ENCODE data around the gene KIF1A.

The KIF1A gene

DNA sequence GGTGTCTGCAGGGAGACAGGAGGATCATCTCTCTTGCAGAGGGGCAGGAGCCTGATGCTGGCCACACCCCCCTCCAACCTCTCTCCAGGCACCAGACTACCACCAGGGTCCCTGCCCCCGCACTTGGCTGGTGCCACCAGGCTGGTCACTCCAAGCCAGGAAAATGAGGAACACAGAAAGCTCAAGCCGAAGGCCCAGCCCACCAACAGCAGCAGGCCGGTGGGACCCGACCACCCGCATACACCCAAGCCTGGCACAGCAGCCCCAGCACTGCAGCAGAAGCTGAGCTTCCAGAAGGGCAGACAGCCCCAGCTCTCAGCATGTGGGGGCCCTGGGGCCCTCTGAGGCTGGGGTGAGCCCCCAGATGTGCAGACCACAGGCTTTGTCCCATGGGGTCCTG is 52.7 kb downstream of the KIF1A start:
- no peak for DNase-seq (ENCODE audit: low spot score)

DNA sequence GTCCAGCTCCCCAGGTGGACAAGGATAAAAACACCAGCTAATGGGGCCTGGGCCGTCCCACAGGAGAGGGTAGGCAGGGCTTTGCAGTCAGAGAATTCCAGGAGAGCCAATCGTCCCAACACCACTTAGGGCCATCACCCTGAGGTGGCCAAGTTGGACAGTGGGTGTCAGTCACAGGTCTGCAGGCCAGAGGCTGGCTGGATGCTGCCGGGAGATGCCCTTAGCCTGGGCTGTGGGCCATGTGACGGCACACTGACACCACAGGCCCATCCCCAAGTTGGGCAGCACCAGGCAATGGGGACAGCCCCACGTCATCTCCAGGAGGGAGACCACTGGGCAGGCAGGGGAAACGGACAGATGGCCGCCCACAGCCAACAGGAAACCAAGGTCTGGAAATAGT is 53.9 kb downstream of the KIF1A start:
- DNase-seq (ENCODE audit: low spot score), result no peak

DNA sequence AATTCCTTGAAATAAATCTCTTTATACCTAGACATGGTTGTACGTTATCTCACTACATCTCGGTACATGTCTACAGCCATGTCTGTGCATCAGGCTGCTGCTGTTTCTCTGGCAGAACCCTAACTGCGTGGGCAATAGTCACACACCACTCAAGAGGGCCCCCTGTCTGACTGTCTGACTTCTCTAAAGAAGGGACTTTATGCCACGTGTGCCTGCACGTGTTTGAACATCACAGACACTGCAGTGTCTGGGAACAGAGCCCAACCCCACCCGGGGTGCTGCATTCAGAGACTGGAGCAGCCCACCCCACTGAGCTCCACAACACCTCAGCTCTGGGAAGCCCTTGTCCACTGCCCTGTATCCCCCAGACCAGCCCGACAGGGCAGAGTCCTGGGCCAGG is 55.0 kb downstream of the KIF1A start:
- DNase-seq (ENCODE audit: low spot score), result no peak

DNA sequence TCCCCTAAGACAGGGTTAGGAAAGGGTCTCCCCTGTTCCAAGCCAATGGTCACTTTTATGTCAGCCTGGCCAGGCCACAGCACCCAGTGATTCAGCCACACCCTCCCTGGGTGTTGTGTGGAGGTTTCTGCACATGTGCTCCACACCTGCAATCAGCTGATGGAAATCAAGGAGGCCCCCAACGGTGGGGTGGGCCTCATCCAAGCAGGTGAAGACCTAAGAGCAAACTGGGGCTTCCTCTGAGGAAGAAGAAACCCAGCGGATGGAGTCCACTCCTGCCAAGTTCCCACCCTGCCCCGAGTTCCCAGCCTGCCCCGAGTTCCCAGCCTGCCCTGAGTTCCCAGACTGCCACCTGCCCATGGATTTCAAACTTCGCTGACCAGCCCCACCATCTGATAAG is 55.4 kb downstream of the KIF1A start:
- DNase-seq (ENCODE audit: low spot score), result no peak

DNA sequence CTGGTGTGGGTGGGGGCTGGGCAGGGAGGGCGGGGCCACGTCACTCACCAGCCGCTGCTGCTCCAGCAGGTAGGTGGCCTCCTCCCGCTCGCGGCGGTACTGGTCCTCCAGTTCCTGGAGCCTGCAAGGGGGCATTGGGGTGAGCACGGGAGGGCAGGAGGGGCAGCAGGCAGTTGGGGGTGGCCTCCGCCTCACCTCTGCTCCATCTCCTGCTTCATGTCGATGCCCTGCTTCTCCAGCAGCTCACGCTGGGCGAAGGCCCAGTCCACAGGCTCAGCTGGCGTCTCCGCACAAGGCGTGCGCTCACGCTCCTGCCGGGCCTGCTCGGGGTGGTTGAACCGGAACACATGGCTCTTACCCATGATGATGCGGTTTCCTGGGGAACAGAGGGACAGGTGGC is 57.0 kb downstream of the KIF1A start:
- no peak for DNase-seq (ENCODE audit: low spot score)

DNA sequence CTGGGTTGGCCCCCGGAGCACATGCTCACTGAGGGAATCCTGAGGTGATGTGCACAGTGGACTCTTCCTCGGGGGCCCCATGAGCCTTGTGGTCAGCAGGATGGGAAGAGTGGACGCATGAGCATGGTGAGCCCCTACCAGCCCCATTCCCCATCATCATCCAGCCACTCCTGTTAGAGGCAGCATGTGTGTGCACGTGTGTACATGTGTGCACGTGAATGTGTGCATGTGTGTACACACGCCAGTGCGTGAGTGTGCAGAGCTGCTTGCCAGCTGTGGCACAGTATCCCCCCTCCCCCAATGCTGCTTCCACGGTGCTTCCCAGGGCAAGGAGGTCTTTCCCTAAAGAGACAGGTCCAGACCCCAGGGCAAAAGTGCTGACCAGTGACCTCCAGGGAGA is 57.8 kb downstream of the KIF1A start:
- DNase-seq (ENCODE audit: low spot score), result no peak

- no peak for DNase-seq (ENCODE audit: low spot score)
These were observed 59.3 kb downstream of the KIF1A start for GRCh38 chr2:240760576-240761246.

DNA sequence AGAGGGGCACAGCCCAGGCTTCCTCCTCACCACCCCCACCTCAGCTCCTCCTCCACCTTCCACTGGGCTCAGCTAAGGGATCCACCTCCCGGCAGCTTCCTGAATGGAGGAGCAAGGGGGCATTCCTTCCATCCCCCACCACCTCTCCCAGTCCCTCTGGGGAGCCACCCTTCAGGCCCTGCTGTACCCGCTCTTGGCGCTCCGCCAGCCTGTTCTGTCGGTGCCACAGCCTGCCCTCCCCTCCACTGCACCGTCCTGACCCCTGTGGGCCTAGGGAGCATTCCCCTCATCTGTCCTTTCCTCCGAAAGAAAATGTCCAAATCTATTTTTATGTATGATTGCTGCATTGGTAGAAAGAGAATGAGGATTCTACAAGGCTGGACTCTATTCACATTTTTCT is 59.9 kb downstream of the KIF1A start:
- no peak for DNase-seq (ENCODE audit: low spot score)

DNA sequence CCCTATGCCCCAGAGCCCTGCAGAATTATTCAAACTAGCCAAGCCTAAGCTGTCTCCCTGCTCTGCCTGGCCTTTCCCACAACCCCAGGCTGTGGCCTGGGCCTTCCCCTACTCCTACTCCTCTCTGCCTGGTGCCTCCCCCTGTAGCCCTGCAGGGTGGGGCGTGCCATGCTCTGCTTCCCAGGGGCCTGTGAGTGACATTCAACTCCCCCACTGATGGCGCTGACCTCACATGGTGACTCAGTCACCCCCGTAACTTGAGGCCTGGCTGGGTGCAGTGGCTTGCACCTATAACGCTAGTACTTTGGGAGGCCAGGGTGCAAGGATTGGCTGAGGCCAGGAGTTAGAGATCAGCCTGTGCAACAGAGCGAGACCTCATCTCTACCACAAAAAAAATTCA is 60.6 kb downstream of the KIF1A start:
- no peak for DNase-seq (ENCODE audit: low spot score)

DNA sequence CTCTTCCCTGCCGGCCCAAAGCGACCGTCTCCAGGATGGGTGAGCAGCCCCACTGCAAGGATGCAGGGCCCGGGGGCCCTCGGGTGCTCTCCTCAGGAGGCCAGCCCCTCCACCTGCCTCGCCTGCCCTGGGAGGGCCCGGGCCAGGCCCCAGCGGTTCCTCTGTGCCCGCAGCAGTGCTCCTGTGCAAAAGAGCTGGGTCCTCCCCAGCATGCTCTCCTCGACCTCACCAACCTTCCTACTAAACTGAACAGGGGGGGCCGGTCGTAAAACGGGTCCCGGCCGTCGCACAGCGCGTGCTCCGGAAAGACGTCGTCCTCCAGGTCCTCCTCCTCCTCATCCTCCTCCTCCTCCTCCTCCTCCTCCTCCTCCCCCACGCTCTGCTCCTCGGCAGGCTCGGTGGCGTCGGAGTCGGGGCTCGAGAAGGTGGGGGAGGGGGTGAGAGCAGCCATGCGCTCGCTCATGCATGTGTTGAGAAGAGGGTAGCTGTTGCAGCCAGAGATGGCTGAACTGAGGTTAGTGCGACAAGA is 62.9 kb downstream of the KIF1A start:
- no peak for DNase-seq (ENCODE audit: low spot score)

- no peak for DNase-seq (ENCODE audit: low spot score)
These were observed 67.8 kb downstream of the KIF1A start for GRCh38 chr2:240752209-240752608.

DNA sequence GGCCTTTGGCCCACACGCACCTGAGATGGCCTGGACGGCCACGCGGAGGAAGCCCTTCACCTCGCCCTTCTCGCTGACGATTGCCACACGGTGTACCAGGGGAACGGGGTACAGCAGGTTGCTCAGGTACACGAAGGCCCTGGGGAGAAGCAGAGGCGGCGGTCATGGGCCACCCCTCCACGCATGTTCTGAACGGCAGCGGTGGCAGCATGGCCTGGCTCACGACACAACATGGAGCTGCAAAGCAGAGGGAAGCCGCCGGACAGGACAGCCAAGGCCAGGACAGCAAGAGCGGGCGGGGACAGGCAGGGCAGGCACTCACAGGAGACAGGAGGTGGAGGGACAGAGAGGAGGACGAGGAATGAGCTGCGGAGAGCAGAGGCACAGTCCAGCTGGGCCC is 69.6 kb downstream of the KIF1A start:
- no peak for DNase-seq (ENCODE audit: low spot score)

DNA sequence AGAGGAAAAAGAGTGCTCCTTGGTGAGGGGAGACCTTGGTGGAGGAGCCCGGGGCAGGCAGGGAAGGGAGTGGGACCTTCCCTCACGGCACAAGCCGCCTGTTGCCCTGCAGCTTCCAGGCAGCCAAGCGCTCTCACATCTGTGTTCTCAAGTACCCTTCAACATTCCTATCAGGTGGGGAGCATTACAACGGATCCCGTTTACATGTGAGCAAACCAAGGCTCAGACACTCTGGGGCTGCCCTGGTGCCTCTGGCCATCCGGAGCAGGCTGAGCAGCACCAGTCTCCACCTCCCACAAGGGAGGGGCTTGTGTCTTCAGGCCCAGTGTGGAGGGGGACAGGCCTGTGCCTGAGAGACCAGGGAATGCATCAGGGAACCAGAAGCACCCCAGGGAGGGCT is 70.5 kb downstream of the KIF1A start:
- DNase-seq (ENCODE audit: low spot score), result no peak

- DNase-seq (ENCODE audit: low spot score), result no peak
These were observed 72.8 kb downstream of the KIF1A start for GRCh38 chr2:240747256-240747655.

DNA sequence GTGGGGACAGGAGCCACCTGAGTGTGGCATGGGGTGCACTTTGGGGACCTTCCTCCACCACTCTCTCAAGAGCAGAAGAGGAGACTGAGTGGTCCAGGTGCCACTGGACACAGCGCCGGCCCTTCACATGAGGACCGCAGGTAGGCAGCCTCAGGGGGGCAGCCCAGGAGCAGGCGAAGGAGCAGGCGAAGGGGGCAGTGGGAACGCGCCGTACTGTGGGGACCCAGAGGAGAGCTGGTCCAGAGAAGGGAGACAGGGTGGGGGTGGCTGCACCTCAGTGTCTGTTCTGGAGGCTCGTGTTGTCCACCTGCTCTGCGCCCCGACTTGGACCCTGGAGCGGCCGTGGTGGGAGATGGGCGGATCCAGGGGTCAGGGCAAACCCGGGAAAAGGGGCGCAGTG is 73.3 kb downstream of the KIF1A start:
- no peak for DNase-seq (ENCODE audit: low spot score)

GRCh38 chr2:240745962-240746361 is 74.1 kb downstream of the KIF1A start:
- no peak for DNase-seq (ENCODE audit: low spot score)

DNA sequence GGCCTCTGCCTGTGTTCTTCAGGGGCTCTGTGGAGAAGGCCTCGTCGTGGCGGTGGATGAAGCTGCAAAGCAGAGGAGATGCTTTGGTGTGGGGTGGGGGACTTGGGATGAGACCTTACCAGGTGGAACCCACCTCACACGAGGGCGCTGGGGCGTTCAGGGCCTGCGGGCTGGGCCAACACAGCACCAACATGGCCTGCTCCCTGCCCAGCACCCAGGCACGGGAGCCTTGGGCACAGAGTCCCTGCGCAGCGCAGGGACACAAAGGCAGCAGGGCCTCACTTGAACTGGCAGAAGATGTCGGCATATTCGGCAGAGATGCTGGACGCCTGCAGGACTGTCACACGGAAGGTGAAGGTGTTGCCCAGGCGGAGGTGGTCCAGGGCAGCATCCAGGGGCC is 74.6 kb downstream of the KIF1A start:
- no peak for DNase-seq (ENCODE audit: low spot score)

GRCh38 chr2:240742602-240743095 is 77.4 kb downstream of the KIF1A start:
- no peak for DNase-seq (ENCODE audit: low spot score)

- DNase-seq (ENCODE audit: low spot score), result no peak
These were observed 78.9 kb downstream of the KIF1A start for GRCh38 chr2:240741091-240741490.

DNA sequence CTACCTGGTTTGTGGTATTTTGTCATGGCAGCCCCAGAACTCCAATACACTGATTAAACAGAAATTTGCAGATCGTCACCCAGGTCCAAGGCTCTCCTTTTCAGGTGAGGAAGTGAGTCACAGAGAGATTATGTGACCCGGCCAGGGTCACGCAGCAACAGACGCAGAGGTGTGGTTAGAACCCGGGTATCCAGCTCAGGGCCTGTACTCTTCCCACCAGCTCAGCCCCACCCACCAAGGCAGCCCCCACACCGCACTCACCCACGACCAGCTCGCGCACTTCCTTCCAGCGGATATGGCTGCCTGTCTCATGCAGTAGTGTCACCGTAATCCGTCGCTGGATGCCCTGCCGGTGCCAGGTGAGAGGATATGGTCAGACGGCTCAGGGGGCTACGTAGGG is 80.2 kb downstream of the KIF1A start:
- no peak for DNase-seq (ENCODE audit: low spot score)

DNA sequence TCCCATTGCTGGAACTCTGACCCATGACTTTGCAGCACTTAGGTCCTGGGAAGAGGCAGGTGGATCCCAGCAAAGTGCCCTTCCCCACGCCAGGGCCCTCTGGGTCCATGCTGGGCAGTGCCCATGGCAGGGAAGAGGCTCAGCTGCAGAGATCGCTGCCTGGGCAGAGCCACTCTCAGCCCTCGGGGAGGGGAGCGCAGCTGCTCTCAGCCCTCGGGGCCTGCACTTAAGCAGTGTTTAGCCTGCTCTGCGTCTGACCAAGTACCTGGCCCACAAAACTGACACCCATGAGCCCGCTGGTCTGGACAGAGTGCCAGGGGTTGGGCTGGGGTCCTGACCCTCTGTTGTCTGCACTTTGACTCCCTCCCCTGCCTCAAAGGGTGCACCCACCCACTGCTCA is 82.1 kb downstream of the KIF1A start:
- no peak for DNase-seq (ENCODE audit: low spot score)

GRCh38 chr2:240737512-240737911 is 82.5 kb downstream of the KIF1A start:
- no peak for DNase-seq (ENCODE audit: low spot score)

DNA sequence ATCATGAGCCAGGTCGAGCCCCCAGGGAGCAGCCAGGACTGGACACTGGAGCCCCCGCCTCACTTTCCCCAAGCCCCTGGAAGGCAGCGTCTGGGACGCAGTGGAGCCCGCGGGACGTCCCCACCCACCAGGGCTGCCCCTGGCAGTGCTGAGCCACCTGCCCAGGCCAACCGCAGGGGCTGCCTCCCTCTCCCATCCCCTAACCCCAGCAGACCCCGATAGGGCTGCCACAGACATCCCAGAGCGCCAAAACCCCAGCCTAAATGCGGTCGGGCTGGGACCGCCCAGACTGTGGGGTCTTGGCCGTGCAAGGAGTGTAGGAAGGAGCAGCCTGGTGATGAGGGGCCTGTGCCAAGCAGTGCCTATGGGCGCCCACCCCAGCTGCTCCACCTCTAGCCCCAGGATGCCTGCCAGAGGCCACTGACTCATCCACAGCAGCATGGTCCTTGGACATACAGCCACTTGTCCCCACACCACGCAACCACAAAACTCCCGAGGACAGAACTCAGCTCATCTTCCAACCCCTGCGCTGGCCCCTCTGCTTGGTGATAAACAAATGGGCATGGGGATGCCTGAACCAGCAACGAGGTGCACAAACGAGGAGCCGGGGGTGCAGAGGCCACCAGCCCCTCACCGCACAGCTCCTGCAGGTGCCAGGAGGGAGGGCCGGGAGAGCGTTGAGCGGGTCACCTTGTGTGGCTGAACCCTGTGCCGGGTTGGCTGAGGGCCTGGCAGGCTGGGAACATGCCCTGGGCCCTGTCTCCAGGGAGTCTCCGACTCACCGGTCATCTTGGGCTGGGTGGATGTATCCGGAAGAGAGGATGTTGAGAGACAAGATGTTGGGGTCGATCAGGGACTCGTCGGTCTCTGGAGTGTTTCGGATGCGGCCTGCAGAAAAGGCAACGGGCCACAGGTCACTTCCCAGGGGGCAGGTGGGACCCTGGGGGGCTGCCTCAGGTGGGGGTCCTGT is 83.5 kb downstream of the KIF1A start:
- DNase-seq (ENCODE audit: low spot score), result no peak
